NCI-H82 treated with DMSO at 0.1 percent for 48 hours (cell line): Measurements from ENCODE around the gene DMRTB1.

Source experiments
- DNase-seq: peaks from one replicate; lab custom pipeline; 2025; ENCODE audit not compliant: unreplicated experiment; lab: John Stamatoyannopoulos, UW

Gene DMRTB1

DNA sequence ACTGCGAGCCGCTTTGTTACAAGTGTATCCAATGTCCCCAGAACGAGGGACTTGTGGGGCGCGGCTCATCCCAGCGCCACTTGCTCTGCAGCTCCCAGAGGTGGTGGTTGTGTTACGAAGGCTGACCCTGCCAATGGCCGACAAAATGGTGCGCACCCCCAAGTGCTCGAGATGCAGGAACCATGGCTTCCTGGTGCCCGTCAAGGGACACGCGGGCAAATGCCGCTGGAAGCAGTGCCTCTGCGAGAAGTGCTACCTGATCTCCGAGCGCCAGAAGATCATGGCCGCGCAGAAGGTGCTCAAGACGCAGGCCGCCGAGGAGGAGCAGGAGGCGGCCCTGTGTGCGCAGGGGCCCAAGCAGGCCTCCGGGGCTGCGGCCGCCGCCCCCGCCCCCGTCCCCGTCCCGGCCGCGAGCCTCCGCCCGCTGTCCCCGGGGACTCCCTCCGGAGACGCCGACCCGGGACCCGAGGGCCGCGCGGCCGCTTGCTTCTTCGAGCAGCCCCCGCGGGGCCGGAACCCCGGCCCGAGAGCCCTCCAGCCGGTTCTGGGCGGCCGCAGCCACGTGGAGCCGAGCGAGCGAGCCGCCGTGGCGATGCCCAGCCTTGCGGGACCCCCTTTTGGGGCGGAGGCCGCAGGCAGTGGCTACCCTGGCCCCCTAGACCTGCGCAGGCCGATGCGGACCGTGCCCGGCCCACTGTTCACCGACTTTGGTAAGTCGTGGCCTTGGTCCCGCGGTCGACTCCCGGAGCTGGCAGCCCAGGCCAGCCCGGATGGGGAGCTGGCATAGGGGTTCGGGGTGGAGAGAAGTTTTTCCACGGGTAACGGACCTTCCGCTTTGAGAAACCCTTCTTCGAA is at the start of gene DMRTB1:
DMRTB1 (plus strand) TSS at position 79 of the 855 bp plus-strand sequence; CDS start at position 134, 55 bp downstream.
- DNase-seq: no peak

DNA sequence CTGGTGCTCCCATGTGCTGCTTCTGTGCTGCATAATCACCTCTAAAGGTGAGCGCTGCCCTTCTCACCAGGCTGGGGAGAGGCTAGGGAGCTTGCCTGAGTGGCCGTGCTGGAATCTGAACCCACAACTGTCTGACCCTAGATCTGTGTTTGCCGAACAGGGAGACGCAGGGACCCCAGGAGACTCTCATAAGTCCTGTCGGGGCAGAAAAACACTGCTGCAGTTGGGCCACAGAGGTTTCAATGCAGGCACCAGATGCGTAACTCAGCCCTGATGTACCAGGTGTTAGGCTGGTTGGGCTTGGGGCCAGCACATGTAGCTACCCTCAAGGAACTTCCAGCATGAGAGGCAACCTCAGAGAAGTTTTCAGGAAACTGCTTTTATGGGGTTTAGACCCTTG is 49.5 kb upstream of the DMRTB1 start:
- no peak for DNase-seq

DNA sequence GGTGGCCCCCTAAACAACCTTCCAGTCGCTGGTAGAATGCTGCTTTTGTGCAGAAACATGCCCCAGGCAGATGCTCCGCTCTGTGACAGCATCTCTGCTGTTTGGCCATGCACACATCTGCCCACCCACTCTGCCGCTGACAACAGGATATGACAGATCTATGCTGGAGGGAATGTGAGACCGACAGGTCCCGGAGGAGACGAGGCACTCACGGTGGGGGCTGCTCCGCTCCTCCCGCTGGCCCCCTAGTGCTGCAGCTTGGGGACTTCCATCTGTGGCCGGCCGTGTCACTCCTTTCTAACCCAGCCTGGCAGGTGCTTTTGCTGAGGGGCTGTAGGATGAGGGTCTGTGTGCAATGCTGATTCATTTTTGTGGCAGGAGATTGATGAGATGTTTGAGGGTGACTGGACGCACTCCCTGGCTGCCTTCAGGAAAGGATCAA is 49.1 kb upstream of the DMRTB1 start:
- no peak for DNase-seq

DNA sequence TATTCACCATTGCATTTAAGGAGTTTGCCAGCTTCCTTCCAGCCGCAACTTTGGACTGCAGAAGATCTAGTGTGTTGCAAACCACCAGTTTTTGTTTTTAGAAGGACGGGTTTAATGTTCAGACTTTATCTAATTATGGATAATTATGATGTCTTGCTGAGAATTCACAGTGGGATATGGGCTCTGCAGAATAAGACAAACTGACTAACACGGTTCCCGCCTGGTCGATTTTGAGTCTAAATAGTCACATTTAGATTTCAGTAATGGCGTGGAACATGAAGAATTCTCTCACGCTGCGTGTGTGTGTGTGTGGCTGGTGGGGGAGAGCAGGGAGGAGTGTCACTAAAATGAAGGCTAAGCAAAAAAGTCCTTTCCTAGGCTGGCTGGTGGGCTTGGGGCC is 48.5 kb upstream of the DMRTB1 start:
- DNase-seq: no peak

DNA sequence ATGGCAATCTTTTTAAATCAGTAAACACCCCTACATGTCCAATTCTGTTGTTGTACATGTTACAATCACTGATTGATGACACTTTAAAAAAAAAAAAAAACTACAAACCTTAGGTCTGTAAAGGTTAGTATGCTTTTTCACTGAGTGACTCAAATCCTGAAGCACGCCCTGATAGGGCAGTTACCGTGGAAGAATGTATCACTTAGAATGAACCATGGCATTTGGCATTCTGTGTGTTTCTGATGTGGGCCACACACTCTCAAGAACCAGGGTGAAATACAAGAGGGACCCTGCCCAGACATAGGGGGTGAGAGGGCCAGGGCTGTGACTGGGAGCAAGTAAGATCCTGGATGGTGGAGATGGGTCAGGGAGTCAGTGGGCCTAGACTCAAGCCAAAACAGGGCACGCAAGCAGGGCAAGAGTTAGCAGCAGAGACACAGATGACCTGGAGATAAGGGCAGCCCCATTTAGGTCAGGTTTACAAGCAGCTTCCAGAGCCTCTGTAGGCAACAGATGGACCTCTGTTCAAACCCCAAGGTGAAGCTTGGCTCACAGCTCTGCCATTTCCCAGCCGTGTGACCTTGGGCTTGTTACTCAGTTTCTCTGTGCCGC is 47.6 kb upstream of the DMRTB1 start:
- DNase-seq: no peak

DNA sequence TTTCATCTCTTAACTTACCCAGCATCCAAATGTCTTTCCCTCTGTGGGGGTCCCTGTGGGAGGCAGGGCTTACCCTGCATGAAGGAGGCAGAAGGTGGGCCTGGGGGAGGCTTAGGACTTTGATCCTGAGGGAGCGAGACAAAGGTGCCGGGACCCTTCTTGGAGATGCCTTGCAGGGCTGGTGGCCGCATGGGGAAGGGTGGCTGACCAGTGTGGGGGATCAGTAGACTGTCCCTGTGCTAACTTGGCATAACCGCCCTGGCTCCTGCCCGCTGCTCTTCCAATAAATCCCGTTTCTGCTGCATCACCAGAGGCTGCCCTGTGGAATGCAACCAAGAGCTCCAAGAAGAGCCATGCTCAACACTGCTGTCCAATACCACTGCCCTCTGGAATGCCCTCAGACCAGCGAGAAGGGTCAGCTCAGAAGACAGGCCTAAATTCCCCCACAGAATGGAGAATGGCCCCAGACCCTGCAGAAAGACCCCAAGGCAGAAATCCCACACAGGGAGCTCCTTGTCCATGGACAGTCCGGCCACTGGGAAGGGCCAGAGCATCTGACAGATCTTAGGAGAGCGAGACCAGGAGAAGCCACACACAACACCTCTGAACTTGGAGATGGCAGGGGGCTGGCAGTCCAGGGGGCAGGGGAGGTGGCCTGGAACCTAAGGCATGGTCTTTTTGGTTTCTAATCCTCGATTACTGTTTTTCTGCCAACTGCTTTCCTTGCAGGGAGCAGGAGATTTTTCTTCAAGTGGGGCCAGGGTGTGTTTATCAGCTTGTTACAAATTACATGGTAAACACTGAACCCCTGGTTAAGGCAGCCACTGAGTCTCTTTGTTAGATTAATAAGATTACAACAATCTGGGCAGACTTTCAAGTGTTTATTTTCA is 46.7 kb upstream of the DMRTB1 start:
- peak; percentile 37 for DNase-seq

DNA sequence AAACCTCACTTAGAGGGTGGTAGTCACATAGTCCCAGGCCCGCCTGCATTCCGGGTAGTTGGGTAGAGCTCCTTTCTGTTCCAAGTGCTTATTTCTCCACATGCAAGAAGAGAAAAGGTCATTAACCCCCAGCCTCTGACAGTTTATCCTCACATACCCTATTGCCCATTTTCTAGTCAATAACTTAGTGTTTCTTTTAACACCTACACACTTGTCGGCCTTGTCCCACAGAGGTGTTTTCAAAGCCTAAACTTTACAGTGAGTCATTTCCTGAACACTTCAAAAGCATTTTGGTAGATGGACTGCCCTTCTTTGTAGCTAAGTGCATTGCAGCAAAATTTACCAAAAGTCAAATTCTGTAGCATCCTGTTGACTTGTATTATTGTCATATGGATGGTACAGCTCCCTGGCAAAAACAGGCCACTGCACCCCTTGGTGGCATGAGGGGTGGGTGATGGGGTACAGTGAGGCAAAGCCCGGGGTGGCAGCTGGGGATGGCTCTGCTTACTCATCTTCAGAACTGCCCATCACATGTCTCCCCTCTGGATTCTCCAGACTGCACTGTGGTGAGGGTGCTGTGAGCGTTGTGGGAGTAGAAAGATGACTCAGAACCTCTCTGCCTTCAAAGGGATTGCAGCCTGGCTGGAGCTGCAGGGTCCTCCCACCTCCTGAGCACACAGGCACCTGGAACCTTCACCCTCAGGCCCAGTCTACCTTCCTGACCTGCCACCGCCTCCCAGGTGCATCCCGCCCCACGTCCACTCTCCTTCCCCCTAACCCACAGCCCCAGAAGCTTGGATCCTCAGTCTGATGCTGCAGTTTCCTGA is 45.8 kb upstream of the DMRTB1 start:
- no peak for DNase-seq

DNA sequence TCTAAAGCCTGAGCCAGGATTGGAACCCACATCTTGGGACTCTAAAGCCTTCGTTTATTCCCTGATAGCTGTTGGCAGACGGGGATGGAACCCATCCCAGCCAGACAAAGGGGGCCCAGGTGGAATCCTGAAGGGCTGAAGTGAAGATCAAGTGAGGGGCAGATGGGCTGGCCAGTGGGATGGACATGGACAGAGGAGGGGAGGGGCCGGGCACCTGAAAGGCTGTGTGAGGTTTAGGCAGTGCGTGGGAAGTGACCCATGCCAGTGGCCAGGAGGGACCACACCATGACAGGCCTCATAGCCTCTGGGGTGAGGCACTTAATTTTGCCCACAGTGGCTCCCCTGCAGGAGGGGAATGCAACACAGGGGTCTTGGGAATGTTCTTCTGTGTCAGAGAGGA is 44.6 kb upstream of the DMRTB1 start:
- DNase-seq: no peak

DNA sequence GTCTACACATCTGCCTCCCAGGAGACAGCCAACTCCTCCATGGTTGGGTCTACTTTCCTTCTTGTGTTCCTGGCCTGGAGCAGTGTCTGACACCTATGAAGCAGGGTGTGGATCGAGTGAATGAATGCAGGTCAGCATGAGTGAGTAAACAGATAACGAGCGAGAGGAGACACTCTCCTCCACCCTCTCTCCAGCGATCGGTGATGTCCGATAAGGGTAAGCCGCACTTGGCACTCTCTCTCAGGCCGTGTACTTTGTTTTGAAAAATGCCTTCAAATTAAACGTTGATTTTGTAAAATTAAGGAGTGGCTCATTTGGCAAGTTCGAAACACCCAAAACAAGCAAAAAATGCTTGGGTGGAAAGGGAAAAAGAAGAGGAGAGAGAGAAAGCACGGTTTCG is 43.8 kb upstream of the DMRTB1 start:
- no peak for DNase-seq

DNA sequence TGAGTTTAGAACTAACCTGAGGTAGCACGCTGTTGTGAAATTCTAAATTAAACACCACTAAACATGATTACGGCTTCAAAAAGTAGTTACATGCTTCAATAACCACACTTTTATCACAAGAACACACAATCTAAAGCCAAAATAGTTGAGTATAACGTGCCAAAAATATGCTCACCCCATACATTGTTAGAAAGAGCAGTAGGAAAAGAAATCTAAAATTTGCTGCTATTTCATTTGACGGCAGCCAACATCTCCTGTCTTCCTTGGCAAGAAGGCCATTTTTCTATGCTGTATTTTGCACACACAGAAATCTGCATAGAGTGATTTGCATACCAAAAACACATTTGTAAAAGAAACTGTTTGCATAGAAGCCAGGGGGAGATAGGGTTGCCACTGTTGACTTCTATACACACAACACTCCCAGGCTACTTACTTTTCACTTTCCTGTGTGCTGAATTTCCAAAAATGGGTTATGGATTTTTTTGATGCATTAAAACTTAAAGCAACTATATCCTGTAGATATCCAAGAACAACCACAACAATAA is 42.9 kb upstream of the DMRTB1 start:
- no peak for DNase-seq

DNA sequence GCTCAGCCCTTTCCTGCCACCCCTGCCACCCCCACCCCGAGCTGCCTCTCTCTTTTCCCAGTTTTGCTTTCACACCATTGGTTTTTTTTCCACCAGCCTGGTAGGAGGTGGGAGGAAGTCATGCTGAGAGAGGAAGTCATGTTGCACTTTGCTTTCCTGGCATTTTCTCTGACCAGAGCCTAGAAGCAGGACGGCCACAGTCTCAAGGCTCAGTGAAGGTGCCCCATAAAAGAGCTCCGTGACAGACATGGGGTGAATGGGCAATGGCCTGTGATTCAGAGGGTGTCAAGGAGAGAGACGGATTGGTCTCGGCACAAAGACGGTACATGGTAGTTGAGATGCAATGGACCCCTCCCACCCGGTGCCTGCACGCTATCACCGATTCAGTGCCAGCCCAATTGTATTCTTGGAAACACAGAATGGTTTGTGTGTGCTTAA is 42.1 kb upstream of the DMRTB1 start:
- no peak for DNase-seq

DNA sequence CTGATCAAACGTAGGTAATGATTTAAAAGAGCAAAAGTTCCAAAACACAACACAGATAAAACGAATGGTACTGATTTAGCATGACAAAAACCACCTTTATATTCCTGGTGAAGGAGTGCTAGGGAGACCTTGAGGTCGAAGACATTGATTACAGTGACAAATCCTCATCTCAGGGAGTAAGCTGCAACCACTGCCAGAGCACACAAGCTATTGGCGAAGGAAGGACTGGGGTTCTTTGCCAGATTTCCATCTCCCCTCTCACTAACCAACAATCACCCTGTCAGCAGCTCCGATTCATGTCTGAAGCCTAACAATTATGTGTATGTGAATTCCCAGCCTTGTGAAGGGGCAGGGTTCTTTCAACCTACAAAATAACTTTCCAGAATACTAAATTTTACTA is 40.2 kb upstream of the DMRTB1 start:
- no peak for DNase-seq

DNA sequence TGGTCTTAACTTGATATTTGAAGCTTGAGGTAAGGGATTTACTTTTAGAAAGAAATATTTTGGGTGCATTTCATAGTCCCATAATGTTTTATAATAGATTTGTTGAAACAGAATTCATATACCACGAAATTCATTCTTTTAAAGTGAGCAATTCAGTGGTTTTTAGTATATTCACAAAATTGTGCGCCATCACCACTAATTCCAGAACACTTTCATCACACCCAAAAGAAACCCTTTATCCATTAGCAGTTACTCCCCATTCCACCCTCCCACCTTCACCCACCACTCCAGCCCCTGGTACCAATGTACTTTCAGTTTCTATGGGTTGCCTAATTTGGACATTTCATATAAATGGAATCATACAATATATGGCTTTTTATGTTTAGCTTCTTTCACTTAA is 38.9 kb upstream of the DMRTB1 start:
- no peak for DNase-seq

DNA sequence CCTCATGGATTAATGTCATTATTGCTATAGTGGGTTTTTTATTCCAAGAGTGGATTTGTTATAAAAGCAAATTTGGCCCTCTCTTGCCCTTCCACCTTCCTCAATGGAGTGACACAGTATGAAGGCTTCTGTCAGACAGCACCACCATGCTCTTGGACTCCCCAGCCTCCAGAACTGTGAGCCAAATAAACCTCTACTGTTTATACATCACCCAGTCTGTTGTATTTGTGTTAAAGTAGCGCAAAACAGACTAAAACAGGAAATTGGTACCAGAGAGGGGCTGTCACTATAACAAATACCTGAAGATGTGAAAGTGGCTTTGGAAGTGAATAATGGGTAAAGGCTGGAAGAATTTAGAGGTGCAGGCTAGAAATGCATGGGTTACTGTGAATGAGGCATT is 38.0 kb upstream of the DMRTB1 start:
- DNase-seq: no peak

DNA sequence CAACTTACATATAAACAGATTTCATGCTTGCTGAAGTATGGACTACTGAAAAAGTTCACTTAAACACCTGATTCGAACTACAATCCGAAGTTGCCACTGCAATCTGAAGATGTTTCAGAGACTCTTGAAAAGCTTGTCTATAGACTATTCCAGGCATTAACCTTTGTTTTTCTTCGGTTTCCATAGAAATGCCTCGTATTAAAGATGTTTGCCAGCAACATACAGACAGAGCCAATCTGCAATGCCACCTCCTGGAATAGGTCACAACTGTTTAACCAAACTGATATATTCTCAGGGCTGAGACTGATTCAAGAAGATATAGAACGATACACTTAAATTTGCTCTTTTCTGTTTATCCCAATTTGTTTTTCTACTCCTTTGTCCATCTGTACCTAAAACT is 28.9 kb upstream of the DMRTB1 start:
- DNase-seq: no peak

DNA sequence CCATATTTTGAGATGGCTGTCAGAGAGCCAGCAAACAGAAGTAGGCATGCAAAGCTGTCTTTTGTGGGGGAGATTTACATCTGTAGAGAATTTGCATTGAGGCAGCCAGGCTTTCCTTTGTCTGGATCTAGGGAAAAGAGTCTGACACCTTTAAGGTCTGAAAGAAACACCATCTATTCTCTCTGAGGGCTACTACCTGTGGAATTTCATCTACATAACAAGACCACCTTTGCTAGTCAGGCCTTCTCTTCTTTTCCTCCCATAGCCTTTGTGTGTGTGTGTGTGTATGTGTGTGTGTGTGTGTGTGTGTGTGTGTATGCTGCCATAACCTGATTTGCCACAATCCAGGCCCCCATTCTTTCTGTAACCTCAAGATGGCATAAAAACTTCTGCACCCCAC is 28.4 kb upstream of the DMRTB1 start:
- DNase-seq: no peak

DNA sequence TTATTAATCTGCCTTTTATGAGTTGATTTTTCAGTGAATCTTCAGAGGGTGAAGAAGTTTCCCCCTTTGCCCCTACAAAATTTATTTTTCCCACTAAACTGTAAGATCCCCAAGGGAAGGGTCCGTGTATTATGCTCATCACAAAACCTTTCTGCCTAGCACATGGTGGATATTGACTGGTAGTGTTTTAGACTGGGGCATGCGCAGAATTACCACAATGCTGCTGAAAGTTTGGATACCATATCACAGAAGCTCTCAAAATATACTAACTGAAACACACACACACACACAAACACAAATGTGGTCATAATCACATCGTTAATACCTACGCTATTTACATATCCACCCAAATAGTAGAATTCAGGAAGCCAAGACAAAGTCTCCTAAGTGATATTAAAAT is 28.0 kb upstream of the DMRTB1 start:
- no peak for DNase-seq

DNA sequence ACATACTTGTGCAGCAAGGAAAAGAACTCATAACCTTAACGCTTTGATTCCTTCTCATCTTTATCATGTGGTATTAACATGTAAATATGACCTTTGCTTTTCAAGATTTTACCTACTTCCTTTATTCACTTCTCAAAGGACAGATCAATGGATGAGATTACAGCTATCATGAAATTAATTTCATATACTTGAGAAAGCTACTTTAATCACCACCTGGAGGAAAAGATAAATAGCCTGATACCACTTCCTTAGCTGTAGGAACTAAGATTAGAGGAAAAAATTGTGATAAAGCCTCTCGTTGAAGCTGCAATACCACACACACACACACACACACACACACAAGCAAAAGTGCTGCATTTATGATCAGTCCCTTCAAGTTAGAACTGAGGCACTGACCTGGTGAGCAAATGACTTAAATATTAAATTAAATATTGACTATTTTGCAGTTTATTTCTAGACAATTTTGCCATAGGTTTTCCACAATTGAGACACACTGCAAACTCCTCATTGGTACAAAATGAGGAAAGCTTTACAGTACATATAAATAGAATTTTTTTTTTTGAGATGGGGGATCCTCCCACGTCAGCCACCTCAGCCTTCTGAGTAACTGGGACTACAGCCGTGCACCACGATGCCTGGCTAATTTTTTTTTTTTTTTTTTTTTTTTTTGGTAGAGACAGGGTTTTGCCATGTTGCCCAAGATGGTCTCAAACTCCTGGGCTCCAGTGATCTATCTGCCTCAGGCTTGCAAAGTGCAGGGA is 27.2 kb upstream of the DMRTB1 start:
- DNase-seq: no peak

DNA sequence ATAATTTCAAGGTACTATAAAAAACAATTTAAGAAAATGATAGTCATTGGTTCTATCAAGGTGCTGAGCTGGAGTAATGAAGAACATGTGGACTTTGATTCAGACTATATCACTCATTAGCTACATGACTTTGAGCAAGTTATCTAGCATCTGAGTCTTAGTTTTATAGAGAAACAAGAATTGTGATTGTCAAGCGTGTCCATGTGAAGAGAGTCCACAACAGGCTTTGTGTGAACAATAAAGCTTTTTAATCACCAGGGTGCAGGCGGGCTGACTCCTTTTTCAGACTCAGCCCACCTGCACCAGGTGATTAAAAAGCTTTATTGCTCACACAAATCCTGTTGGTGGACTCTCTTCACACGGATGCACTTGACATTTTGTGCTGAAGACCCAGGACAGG is 26.6 kb upstream of the DMRTB1 start:
- no peak for DNase-seq
